DND-41 (cell line): ENCODE measurements around the gene KRT80.

Experiments used
- EZH2 ChIP-seq: IDR thresholded peaks from 3 replicates; pipeline ENCODE4 v1.6.1; 2012; ENCODE audit warnings: borderline replicate concordance, low read depth, mild to moderate bottlenecking, moderate library complexity, low read length, inconsistent platforms; ENCODE audit not compliant: severe bottlenecking
- TF ChIP-seq, protein P1 (sequence below): IDR thresholded peaks from 2 replicates; pipeline ENCODE4 v1.5.1; 2012; ENCODE audit warnings: borderline replicate concordance, low read length, moderate library complexity, mild to moderate bottlenecking; ENCODE audit not compliant: poor library complexity, severe bottlenecking; ENCODE audit errors: extremely low read depth

GRCh38 chr12:52152905-52153317 is 38.9 kb downstream of the KRT80 start:
- TF ChIP-seq, protein P1, sequence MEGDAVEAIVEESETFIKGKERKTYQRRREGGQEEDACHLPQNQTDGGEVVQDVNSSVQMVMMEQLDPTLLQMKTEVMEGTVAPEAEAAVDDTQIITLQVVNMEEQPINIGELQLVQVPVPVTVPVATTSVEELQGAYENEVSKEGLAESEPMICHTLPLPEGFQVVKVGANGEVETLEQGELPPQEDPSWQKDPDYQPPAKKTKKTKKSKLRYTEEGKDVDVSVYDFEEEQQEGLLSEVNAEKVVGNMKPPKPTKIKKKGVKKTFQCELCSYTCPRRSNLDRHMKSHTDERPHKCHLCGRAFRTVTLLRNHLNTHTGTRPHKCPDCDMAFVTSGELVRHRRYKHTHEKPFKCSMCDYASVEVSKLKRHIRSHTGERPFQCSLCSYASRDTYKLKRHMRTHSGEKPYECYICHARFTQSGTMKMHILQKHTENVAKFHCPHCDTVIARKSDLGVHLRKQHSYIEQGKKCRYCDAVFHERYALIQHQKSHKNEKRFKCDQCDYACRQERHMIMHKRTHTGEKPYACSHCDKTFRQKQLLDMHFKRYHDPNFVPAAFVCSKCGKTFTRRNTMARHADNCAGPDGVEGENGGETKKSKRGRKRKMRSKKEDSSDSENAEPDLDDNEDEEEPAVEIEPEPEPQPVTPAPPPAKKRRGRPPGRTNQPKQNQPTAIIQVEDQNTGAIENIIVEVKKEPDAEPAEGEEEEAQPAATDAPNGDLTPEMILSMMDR: no peak
- no peak for TF ChIP-seq EZH2
